HG02588 (cell line): Measurements from ENCODE around the gene EML6.

Source experiments
- ATAC-seq: cut with Tn5 transposase; IDR thresholded peaks from one replicate; pipeline ENCODE4 v1.9.1; 2021; ENCODE audit warnings: mild to moderate bottlenecking, moderate library complexity; ENCODE audit not compliant: unreplicated experiment

EML6 gene

GRCh38 chr2:54902763-54903162, 179.3 kb downstream of the EML6 start:
- no peak for ATAC-seq

- ATAC-seq: no peak
Observed at GRCh38 chr2:54903736-54904554, 180.5 kb downstream of the EML6 start.

GRCh38 chr2:54904836-54905235, 181.4 kb downstream of the EML6 start:
- no peak for ATAC-seq

GRCh38 chr2:54906716-54907115, 183.3 kb downstream of the EML6 start:
- no peak for ATAC-seq

GRCh38 chr2:54907663-54908062, 184.2 kb downstream of the EML6 start:
- ATAC-seq: no peak

GRCh38 chr2:54908591-54908990, 185.1 kb downstream of the EML6 start:
- ATAC-seq: no peak

GRCh38 chr2:54909001-54909400, 185.5 kb downstream of the EML6 start:
- no peak for ATAC-seq

- no peak for ATAC-seq
Observed at GRCh38 chr2:54912305-54912704, 188.8 kb downstream of the EML6 start.

GRCh38 chr2:54912893-54913292, 189.4 kb downstream of the EML6 start:
- no peak for ATAC-seq

- ATAC-seq: no peak
Observed at GRCh38 chr2:54914637-54915036, 191.2 kb downstream of the EML6 start.

- ATAC-seq: no peak
Observed at GRCh38 chr2:54915101-54915500, 191.6 kb downstream of the EML6 start.

- no peak for ATAC-seq
Observed at GRCh38 chr2:54916637-54917036, 193.2 kb downstream of the EML6 start.

- ATAC-seq: no peak
Observed at GRCh38 chr2:54918647-54919280, 195.3 kb downstream of the EML6 start.

GRCh38 chr2:54920660-54921059, 197.2 kb downstream of the EML6 start:
- no peak for ATAC-seq

GRCh38 chr2:54924121-54924520, 200.7 kb downstream of the EML6 start:
- ATAC-seq: no peak

- ATAC-seq: no peak
Observed at GRCh38 chr2:54925022-54925421, 201.6 kb downstream of the EML6 start.

GRCh38 chr2:54927085-54927750, 203.8 kb downstream of the EML6 start:
- ATAC-seq: no peak

GRCh38 chr2:54927751-54928615, 204.5 kb downstream of the EML6 start:
- ATAC-seq: no peak

GRCh38 chr2:54928719-54929118, 205.3 kb downstream of the EML6 start:
- ATAC-seq: no peak

- no peak for ATAC-seq
Observed at GRCh38 chr2:54931473-54931872, 208.0 kb downstream of the EML6 start.

GRCh38 chr2:54935389-54935788, 211.9 kb downstream of the EML6 start:
- no peak for ATAC-seq
